Measurements from ENCODE around the gene SPOCK1.

Gene SPOCK1

GRCh38 chr5:137303509-137303908, 195.6 kb downstream of the SPOCK1 start:
- Histone ChIP-seq H3K79me2 (ENCODE audit: insufficient read depth, low read length) (no peaks in the 10 kb centered on the region), H3K27ac (ENCODE audit: low read length) (no peak overlapping the region), H3K9me3 (ENCODE audit: insufficient read depth, low read length, severe bottlenecking) (no peaks in the 10 kb centered on the region), H3K4me3 (ENCODE audit: low read depth in 1 of 2, low read length in 2 of 2) (no peak overlapping the region), H3K27me3 (ENCODE audit: insufficient read depth, low read length, poor library complexity) (peaks cover 23% of the 10 kb centered on the region), H3K9ac (ENCODE audit: low read depth, low read length) (no peak overlapping the region), H4K20me1 (ENCODE audit: insufficient read depth, low read length) (no peaks in the 10 kb centered on the region; the same call in 1 of the 2 replicates), H2AFZ (ENCODE audit: low read depth, low read length) (no peak overlapping the region), H3K4me2 (ENCODE audit: insufficient read depth, low read length) (no peak overlapping the region), H3K4me1 (ENCODE audit: insufficient read depth, low read length) (no peaks in the 10 kb centered on the region), H3K36me3 (ENCODE audit: insufficient read depth, low read length) (no peaks in the 10 kb centered on the region)
- no peak for DNase-seq
- TF ChIP-seq CTCF (IDR thresholded peaks at IDR 0.05; ENCODE audit: borderline replicate concordance, extremely low read depth, low read length, poor library complexity, severe bottlenecking) = no peak
- no peak for TF ChIP-seq EZH2 (IDR thresholded peaks at IDR 0.05; ENCODE audit: borderline replicate concordance, low read depth, low read length, severe bottlenecking)
- no peak for ATAC-seq (ENCODE audit: insufficient read depth, low read depth)

- no peak overlapping the region for H3K9ac ChIP-seq (ENCODE audit: low read depth, low read length)
- no peaks in the 10 kb centered on the region; the same call in 1 of the 2 replicates for H4K20me1 ChIP-seq (ENCODE audit: insufficient read depth, low read length)
- no peak overlapping the region for H2AFZ ChIP-seq (ENCODE audit: low read depth, low read length)
- H3K4me2 ChIP-seq (ENCODE audit: insufficient read depth, low read length) = no peak overlapping the region
- H3K9me3 ChIP-seq (ENCODE audit: insufficient read depth, low read length, severe bottlenecking) = no peaks in the 10 kb centered on the region
- no peaks in the 10 kb centered on the region for H3K79me2 ChIP-seq (ENCODE audit: insufficient read depth, low read length)
- TF ChIP-seq CTCF (IDR thresholded peaks at IDR 0.05; ENCODE audit: borderline replicate concordance, extremely low read depth, low read length, poor library complexity, severe bottlenecking) (no peak), EZH2 (IDR thresholded peaks at IDR 0.05; ENCODE audit: borderline replicate concordance, low read depth, low read length, severe bottlenecking) (no peak)
- H3K4me1 ChIP-seq (ENCODE audit: insufficient read depth, low read length) = no peaks in the 10 kb centered on the region
- no peak for DNase-seq
- no peak overlapping the region for H3K27ac ChIP-seq (ENCODE audit: low read length)
- ATAC-seq (ENCODE audit: insufficient read depth, low read depth) = no peak
- H3K27me3 ChIP-seq (ENCODE audit: insufficient read depth, low read length, poor library complexity) = peaks cover 8% of the 10 kb centered on the region
- H3K36me3 ChIP-seq (ENCODE audit: insufficient read depth, low read length) = no peaks in the 10 kb centered on the region
- no peak overlapping the region for H3K4me3 ChIP-seq (ENCODE audit: low read depth in 1 of 2, low read length in 2 of 2)
Observed at GRCh38 chr5:137300411-137301240, 198.5 kb downstream of the SPOCK1 start.

GRCh38 chr5:137296213-137296781, 202.8 kb downstream of the SPOCK1 start:
- Histone ChIP-seq H3K36me3 (ENCODE audit: insufficient read depth, low read length) (no peaks in the 10 kb centered on the region), H3K4me2 (ENCODE audit: insufficient read depth, low read length) (no peak overlapping the region), H4K20me1 (ENCODE audit: insufficient read depth, low read length) (0 out of 2 replicates have a peak, but pooled peaks cover 2% of the 10 kb centered on the region), H2AFZ (ENCODE audit: low read depth, low read length) (no peak overlapping the region), H3K27me3 (ENCODE audit: insufficient read depth, low read length, poor library complexity) (peaks cover 3% of the 10 kb centered on the region), H3K4me3 (ENCODE audit: low read depth in 1 of 2, low read length in 2 of 2) (no peak overlapping the region), H3K9ac (ENCODE audit: low read depth, low read length) (no peak overlapping the region), H3K27ac (ENCODE audit: low read length) (no peak overlapping the region), H3K9me3 (ENCODE audit: insufficient read depth, low read length, severe bottlenecking) (no peaks in the 10 kb centered on the region), H3K4me1 (ENCODE audit: insufficient read depth, low read length) (no peaks in the 10 kb centered on the region), H3K79me2 (ENCODE audit: insufficient read depth, low read length) (no peaks in the 10 kb centered on the region)
- ATAC-seq (ENCODE audit: insufficient read depth, low read depth) = no peak
- no peak for DNase-seq
- no peak for TF ChIP-seq EZH2 (IDR thresholded peaks at IDR 0.05; ENCODE audit: borderline replicate concordance, low read depth, low read length, severe bottlenecking)
- TF ChIP-seq CTCF (IDR thresholded peaks at IDR 0.05; ENCODE audit: borderline replicate concordance, extremely low read depth, low read length, poor library complexity, severe bottlenecking) = no peak
